Measurements from ENCODE around the gene MTF2.

DNA sequence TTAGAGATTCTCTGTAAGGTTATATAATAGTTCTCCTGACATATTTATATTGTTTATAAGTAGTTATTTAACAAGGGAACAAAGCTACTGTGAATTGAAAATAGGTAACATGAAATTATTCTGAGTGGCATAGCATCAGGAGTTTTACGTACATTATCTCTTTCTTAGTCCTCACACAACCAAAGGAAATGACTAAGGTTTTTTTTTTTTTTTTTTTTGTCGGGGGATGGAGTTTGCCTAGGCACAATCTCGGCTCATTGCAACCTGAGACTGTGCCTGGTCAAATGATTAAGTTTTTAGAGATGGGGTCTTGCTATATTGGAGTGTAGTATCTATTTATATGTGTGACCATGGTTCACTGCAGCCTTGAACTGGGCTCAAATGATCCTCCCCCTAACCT lies 76.3 kb downstream of the MTF2 start:
- TF ChIP-seq, protein P1, sequence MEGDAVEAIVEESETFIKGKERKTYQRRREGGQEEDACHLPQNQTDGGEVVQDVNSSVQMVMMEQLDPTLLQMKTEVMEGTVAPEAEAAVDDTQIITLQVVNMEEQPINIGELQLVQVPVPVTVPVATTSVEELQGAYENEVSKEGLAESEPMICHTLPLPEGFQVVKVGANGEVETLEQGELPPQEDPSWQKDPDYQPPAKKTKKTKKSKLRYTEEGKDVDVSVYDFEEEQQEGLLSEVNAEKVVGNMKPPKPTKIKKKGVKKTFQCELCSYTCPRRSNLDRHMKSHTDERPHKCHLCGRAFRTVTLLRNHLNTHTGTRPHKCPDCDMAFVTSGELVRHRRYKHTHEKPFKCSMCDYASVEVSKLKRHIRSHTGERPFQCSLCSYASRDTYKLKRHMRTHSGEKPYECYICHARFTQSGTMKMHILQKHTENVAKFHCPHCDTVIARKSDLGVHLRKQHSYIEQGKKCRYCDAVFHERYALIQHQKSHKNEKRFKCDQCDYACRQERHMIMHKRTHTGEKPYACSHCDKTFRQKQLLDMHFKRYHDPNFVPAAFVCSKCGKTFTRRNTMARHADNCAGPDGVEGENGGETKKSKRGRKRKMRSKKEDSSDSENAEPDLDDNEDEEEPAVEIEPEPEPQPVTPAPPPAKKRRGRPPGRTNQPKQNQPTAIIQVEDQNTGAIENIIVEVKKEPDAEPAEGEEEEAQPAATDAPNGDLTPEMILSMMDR (IDR thresholded peaks at IDR 0.05): no peak
- TF ChIP-seq POLR2A (IDR thresholded peaks at IDR 0.05): no peak
